Measurements from ENCODE around the gene CHD9.

DNA sequence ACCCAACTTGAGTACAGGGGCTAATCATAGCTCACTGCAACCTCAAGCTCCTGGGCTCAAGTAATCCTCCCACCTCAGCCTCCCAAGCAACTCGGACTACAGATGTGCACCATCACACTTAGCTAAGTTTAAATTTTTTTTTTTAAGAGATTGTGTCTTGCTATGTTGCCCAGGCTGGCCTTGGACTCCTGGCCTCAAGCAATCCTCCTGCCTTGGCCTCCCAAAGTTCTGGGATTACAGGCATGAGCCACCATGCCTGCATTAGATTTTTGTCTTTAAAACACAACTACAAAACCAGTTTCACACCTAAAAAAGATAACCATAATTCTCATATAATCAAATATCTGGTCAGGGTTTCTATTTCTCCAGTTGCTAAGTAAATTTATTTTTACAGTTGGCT, 147.1 kb downstream of the CHD9 start:
- TF ChIP-seq, protein P1, sequence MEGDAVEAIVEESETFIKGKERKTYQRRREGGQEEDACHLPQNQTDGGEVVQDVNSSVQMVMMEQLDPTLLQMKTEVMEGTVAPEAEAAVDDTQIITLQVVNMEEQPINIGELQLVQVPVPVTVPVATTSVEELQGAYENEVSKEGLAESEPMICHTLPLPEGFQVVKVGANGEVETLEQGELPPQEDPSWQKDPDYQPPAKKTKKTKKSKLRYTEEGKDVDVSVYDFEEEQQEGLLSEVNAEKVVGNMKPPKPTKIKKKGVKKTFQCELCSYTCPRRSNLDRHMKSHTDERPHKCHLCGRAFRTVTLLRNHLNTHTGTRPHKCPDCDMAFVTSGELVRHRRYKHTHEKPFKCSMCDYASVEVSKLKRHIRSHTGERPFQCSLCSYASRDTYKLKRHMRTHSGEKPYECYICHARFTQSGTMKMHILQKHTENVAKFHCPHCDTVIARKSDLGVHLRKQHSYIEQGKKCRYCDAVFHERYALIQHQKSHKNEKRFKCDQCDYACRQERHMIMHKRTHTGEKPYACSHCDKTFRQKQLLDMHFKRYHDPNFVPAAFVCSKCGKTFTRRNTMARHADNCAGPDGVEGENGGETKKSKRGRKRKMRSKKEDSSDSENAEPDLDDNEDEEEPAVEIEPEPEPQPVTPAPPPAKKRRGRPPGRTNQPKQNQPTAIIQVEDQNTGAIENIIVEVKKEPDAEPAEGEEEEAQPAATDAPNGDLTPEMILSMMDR (IDR thresholded peaks at IDR 0.05; ENCODE audit: low read depth, low read length, missing input control): no peak
- no peak for TF ChIP-seq YY1 (IDR thresholded peaks at IDR 0.05)
- TF ChIP-seq TAF1 (conservative IDR thresholded peaks at IDR 0.05): no peak
- TF ChIP-seq, protein P2, sequence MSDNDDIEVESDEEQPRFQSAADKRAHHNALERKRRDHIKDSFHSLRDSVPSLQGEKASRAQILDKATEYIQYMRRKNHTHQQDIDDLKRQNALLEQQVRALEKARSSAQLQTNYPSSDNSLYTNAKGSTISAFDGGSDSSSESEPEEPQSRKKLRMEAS (IDR thresholded peaks at IDR 0.05): no peak
- TF ChIP-seq, protein P3, sequence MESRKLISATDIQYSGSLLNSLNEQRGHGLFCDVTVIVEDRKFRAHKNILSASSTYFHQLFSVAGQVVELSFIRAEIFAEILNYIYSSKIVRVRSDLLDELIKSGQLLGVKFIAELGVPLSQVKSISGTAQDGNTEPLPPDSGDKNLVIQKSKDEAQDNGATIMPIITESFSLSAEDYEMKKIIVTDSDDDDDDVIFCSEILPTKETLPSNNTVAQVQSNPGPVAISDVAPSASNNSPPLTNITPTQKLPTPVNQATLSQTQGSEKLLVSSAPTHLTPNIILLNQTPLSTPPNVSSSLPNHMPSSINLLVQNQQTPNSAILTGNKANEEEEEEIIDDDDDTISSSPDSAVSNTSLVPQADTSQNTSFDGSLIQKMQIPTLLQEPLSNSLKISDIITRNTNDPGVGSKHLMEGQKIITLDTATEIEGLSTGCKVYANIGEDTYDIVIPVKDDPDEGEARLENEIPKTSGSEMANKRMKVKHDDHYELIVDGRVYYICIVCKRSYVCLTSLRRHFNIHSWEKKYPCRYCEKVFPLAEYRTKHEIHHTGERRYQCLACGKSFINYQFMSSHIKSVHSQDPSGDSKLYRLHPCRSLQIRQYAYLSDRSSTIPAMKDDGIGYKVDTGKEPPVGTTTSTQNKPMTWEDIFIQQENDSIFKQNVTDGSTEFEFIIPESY (IDR thresholded peaks at IDR 0.05): no peak
- TF ChIP-seq SP1 (IDR thresholded peaks at IDR 0.05): no peak
- no peak for TF ChIP-seq JUND (IDR thresholded peaks at IDR 0.05)
- TF ChIP-seq, protein P4, sequence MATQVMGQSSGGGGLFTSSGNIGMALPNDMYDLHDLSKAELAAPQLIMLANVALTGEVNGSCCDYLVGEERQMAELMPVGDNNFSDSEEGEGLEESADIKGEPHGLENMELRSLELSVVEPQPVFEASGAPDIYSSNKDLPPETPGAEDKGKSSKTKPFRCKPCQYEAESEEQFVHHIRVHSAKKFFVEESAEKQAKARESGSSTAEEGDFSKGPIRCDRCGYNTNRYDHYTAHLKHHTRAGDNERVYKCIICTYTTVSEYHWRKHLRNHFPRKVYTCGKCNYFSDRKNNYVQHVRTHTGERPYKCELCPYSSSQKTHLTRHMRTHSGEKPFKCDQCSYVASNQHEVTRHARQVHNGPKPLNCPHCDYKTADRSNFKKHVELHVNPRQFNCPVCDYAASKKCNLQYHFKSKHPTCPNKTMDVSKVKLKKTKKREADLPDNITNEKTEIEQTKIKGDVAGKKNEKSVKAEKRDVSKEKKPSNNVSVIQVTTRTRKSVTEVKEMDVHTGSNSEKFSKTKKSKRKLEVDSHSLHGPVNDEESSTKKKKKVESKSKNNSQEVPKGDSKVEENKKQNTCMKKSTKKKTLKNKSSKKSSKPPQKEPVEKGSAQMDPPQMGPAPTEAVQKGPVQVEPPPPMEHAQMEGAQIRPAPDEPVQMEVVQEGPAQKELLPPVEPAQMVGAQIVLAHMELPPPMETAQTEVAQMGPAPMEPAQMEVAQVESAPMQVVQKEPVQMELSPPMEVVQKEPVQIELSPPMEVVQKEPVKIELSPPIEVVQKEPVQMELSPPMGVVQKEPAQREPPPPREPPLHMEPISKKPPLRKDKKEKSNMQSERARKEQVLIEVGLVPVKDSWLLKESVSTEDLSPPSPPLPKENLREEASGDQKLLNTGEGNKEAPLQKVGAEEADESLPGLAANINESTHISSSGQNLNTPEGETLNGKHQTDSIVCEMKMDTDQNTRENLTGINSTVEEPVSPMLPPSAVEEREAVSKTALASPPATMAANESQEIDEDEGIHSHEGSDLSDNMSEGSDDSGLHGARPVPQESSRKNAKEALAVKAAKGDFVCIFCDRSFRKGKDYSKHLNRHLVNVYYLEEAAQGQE (IDR thresholded peaks at IDR 0.05): no peak
- no peak for TF ChIP-seq GABPA (IDR thresholded peaks at IDR 0.05 in 1 of 2, conservative IDR thresholded peaks at IDR 0.05 in 1 of 2)
- no peak for TF ChIP-seq RAD21 (IDR thresholded peaks at IDR 0.05)
- TF ChIP-seq FOXA1 (IDR thresholded peaks at IDR 0.05): no peak
- no peak for TF ChIP-seq EGR1 (IDR thresholded peaks at IDR 0.05; ENCODE audit: low read depth in 2 of 2)
- no peak for TF ChIP-seq HNF4G (IDR thresholded peaks at IDR 0.05)

Measured in liver (tissue), 3 donors.